OCI-LY7 (cell line): Measurements from ENCODE around the gene MAP1B. TPM values are rescaled to one million over a fixed set of nuclear protein-coding genes. Genes with fewer than 3 reads are reported as not detected.

Experiments used
- BruUV-seq: library from RNA; stranded (reverse); fragments of 400-500 nt; replicated peaks from 2 replicates; lab custom pipeline; 2021; lab: Mats Ljungman, UMichigan
- CTCF ChIA-PET: fragments of 300-600 bp; sonication (Branson Sonifier 250); formaldehyde crosslinking; loops from one replicate; lab custom pipeline; 2022; ENCODE audit warnings: antibody characterized with exemption; ENCODE audit not compliant: unreplicated experiment; lab: Charles Lee
- POLR2A ChIA-PET: fragments of 300-600 bp; sonication (Branson Sonifier 250); formaldehyde crosslinking; loops from one replicate; lab custom pipeline; 2022; ENCODE audit warnings: antibody characterized with exemption; lab: Charles Lee
- DNase-seq: peaks from one replicate; pipeline ENCODE4 v3.0.0-alpha.2; 2015; ENCODE audit warnings: low spot score
- H2AFZ ChIP-seq: fragments of 200-600 bp; sonication (generic), shearing (Covaris generic); 2 replicates; pipeline ENCODE4 v1.6.1; 2014; ENCODE audit warnings: mild to moderate bottlenecking, antibody characterized with exemption, low read length, moderate library complexity
- H3K27ac ChIP-seq: fragments of 200-600 bp; sonication (generic); 2 replicates; pipeline ENCODE4 v1.5.1; 2014; ENCODE audit warnings: mixed run types, low read depth, mild to moderate bottlenecking, moderate library complexity, low read length, inconsistent platforms; ENCODE audit not compliant: poor library complexity, severe bottlenecking
- H3K36me3 ChIP-seq: fragments of 200-600 bp; sonication (generic); 2 replicates; pipeline ENCODE4 v1.6.1; 2014; ENCODE audit warnings: mild to moderate bottlenecking, antibody characterized with exemption, low read length, moderate library complexity, mixed read lengths; ENCODE audit not compliant: insufficient read depth
- H3K4me1 ChIP-seq: fragments of 200-600 bp; sonication (generic); 2 replicates; pipeline ENCODE4 v1.5.1; 2014; ENCODE audit warnings: mild to moderate bottlenecking, low read length; ENCODE audit not compliant: insufficient read depth, poor library complexity, severe bottlenecking
- H3K4me2 ChIP-seq: fragments of 200-600 bp; sonication (generic); 2 replicates; pipeline ENCODE4 v1.6.1; 2014; ENCODE audit warnings: mild to moderate bottlenecking, low read length
- H3K4me3 ChIP-seq: fragments of 200-600 bp; sonication (generic); 2 replicates; pipeline ENCODE4 v1.5.1; 2014; ENCODE audit warnings: mild to moderate bottlenecking, low read depth, low read length; ENCODE audit not compliant: poor library complexity, severe bottlenecking
- H3K79me2 ChIP-seq: fragments of 200-600 bp; sonication (generic); 2 replicates; pipeline ENCODE4 v1.6.1; 2016; ENCODE audit warnings: low read depth, mild to moderate bottlenecking, low read length, moderate library complexity, mixed read lengths; ENCODE audit not compliant: insufficient read depth
- H3K9me2 ChIP-seq: fragments of 200-600 bp; sonication (generic); 2 replicates; pipeline ENCODE4 v1.6.1; 2016; ENCODE audit warnings: mild to moderate bottlenecking, low read length, mixed read lengths; ENCODE audit not compliant: insufficient read depth
- H3K9me3 ChIP-seq: fragments of 200-600 bp; sonication (generic); 2 replicates; pipeline ENCODE4 v1.6.1; 2014; ENCODE audit warnings: mild to moderate bottlenecking, mixed run types, low read length, mixed read lengths
- H4K20me1 ChIP-seq: fragments of 200-600 bp; sonication (generic); 2 replicates; pipeline ENCODE4 v1.6.1; 2014; ENCODE audit warnings: mild to moderate bottlenecking, antibody characterized with exemption, low read length, moderate library complexity, mixed read lengths; ENCODE audit not compliant: insufficient read depth
- EZH2phosphoT487 ChIP-seq: fragments of 200-600 bp; sonication (generic); IDR thresholded peaks from 2 replicates; pipeline ENCODE4 v1.6.1; 2018; ENCODE audit warnings: low read depth, borderline replicate concordance, mild to moderate bottlenecking, mixed run types, antibody characterized with exemption, low read length, moderate library complexity, mixed read lengths
- intact Hi-C: fragments of 100-400 bp; cut with micrococcal nuclease; formaldehyde crosslinking; loops from one replicate; pipeline ENCODE4 v1.10.0; 2022; ENCODE audit not compliant: unreplicated experiment
- total RNA-seq, 2 experiments: library from RNA; depleted of rRNA in 1 of 2; stranded (reverse); fragments of >200 nt in 1 of 2; shearing (Covaris generic) in 1 of 2; gene quantifications; 2 replicates each; pipeline ENCODE4 v1.2.3, GENCODE V29; 2014 to 2022
- TF ChIP-seq, protein P1 (sequence below): fragments of 200-600 bp; sonication (generic); conservative IDR thresholded peaks from 2 replicates; pipeline ENCODE4 v1.5.1; 2014; ENCODE audit warnings: mild to moderate bottlenecking, antibody characterized with exemption, low read length, moderate library complexity, mixed read lengths

Gene MAP1B
- total RNA-seq, 2 experiments from 2014 or later, result not detected

DNA sequence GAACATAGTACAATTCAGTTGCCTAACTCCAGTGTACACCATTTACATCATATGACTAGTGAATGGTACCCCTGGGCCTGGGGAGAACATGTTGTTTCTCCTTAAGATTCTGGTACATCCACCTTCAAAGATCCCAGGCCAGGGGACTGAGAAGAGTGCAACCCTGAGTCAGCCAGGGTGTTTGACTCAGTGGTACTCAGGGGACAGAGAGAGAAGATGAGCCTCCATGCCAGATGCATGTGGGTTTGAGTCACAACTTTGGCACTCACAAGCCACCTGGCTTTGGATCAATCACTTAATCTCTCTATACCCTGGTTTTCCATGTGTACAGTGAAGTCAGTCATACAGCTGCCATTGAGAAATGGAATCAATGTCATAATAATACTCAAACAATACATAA is 53.7 kb downstream of the MAP1B start:
- no peaks in the 10 kb centered on the region for H4K20me1 ChIP-seq
- H3K36me3 ChIP-seq, result no peaks in the 10 kb centered on the region
- TF ChIP-seq EZH2phosphoT487, result no peak
- TF ChIP-seq, protein P1, sequence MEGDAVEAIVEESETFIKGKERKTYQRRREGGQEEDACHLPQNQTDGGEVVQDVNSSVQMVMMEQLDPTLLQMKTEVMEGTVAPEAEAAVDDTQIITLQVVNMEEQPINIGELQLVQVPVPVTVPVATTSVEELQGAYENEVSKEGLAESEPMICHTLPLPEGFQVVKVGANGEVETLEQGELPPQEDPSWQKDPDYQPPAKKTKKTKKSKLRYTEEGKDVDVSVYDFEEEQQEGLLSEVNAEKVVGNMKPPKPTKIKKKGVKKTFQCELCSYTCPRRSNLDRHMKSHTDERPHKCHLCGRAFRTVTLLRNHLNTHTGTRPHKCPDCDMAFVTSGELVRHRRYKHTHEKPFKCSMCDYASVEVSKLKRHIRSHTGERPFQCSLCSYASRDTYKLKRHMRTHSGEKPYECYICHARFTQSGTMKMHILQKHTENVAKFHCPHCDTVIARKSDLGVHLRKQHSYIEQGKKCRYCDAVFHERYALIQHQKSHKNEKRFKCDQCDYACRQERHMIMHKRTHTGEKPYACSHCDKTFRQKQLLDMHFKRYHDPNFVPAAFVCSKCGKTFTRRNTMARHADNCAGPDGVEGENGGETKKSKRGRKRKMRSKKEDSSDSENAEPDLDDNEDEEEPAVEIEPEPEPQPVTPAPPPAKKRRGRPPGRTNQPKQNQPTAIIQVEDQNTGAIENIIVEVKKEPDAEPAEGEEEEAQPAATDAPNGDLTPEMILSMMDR, result no peak
- no peak overlapping the region for H3K4me3 ChIP-seq
- no peak overlapping the region for H2AFZ ChIP-seq
- H3K4me1 ChIP-seq, result no peaks in the 10 kb centered on the region
- BruUV-seq, result no TSS peak
- H3K4me2 ChIP-seq, result no peak overlapping the region
- intact Hi-C loops, result no loop called here
- DNase-seq, result no peak
- POLR2A ChIA-PET, result interaction anchor here (1.0 to 1.2 kb wide), 2 partner anchors 36 to 94 kb away, joined by 3 read pairs; no protein-coding TSS in a partner anchor
- H3K79me2 ChIP-seq, result no peaks in the 10 kb centered on the region
- H3K9me3 ChIP-seq, result no peaks in the 10 kb centered on the region
- no peak overlapping the region for H3K27ac ChIP-seq
- CTCF ChIA-PET, result no interaction called here
- H3K9me2 ChIP-seq, result no peaks in the 10 kb centered on the region

DNA sequence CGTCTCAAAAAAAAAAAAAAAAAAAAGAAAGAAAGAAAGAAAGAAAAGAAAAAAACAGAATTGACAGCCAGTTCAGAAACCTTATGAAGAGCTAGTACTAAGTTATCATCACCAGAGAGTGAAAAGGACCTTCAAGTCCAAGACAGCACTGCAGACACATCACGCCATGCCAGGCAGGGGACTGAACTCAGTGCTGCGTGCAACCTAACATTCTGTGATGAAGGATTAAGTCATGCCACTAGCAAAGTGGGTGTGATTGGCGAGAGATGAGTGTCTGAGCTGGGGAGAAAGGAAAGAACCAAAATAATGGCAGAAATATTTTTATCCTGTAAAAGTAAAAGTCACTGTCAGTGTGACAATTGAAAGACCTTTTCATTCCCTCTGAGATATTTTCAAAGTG is 54.7 kb downstream of the MAP1B start:
- Histone ChIP-seq H3K9me3 (no peaks in the 10 kb centered on the region), H3K4me2 (no peak overlapping the region), H3K79me2 (no peaks in the 10 kb centered on the region), H3K36me3 (no peaks in the 10 kb centered on the region), H3K27ac (no peak overlapping the region), H2AFZ (no peak overlapping the region), H3K9me2 (no peaks in the 10 kb centered on the region), H3K4me3 (no peak overlapping the region), H3K4me1 (no peaks in the 10 kb centered on the region), H4K20me1 (no peaks in the 10 kb centered on the region)
- intact Hi-C loops, result no loop called here
- POLR2A ChIA-PET, result no interaction called here
- CTCF ChIA-PET, result no interaction called here
- no TSS peak for BruUV-seq
- TF ChIP-seq, protein P1, result no peak
- no peak for DNase-seq

DNA sequence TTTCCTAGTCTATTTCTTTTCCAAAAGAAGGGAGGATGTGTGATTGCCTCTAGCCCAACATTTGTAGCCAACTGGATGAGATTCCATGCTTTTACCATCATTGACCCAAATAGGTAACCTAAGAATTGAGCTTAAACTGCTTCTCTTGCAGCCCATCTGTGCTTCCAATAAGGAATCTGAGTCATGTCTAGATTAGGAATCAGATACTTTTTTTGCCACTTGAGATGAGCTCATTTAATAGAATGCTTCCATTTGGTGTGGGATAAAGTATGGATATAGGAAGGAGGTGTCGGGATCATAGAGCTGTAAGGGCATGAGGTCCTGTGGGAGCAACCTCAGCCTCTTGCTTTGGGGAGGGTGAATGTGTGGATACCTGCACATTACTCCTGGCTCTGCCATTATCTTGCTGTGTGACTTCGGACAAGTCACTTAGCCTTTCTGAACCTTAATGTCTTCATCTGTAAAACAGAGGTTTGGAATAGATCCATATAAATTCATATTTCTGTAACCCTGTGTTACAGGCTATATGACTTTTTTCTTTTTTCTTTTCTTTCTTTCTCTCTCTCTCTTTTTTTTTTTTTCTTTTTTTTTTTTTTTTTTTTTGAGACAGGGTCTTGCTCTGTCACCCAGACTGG is 56.2 kb downstream of the MAP1B start:
- H3K27ac ChIP-seq, result no peak overlapping the region
- ChIA-PET POLR2A (interaction anchor here (0.6 to 1.1 kb wide), 2 partner anchors 17 to 498 kb away, joined by 3 to 4 read pairs; no protein-coding TSS in a partner anchor), CTCF (no interaction called here)
- no TSS peak for BruUV-seq
- no peaks in the 10 kb centered on the region for H3K4me1 ChIP-seq
- H3K9me3 ChIP-seq, result no peaks in the 10 kb centered on the region
- H3K79me2 ChIP-seq, result no peaks in the 10 kb centered on the region
- intact Hi-C loops, result no loop called here
- no peak overlapping the region for H2AFZ ChIP-seq
- no peaks in the 10 kb centered on the region for H3K36me3 ChIP-seq
- H3K4me2 ChIP-seq, result no peak overlapping the region
- no peak overlapping the region for H3K4me3 ChIP-seq
- H3K9me2 ChIP-seq, result no peaks in the 10 kb centered on the region
- no peak for DNase-seq
- no peaks in the 10 kb centered on the region for H4K20me1 ChIP-seq
- TF ChIP-seq, protein P1, result no peak
- no peak for TF ChIP-seq EZH2phosphoT487
